GM12865 (cell line): ENCODE results near the gene RACK1.

Source experiments
- DNase-seq: peaks from one replicate; pipeline ENCODE4 v3.0.0; 2010; ENCODE audit warnings: low read depth
- H3K4me3 ChIP-seq: 2 replicates; pipeline ENCODE4 v1.5.1; 2011; ENCODE audit warnings: mild to moderate bottlenecking, low read depth, low read length, control low read depth
- TF ChIP-seq, protein P1 (sequence below): IDR thresholded peaks from 2 replicates; pipeline ENCODE4 v1.5.1; 2011; ENCODE audit warnings: low read length, control low read depth, low read depth, inconsistent platforms; ENCODE audit not compliant: insufficient read depth; ENCODE audit errors: missing control alignments

RACK1 gene

DNA sequence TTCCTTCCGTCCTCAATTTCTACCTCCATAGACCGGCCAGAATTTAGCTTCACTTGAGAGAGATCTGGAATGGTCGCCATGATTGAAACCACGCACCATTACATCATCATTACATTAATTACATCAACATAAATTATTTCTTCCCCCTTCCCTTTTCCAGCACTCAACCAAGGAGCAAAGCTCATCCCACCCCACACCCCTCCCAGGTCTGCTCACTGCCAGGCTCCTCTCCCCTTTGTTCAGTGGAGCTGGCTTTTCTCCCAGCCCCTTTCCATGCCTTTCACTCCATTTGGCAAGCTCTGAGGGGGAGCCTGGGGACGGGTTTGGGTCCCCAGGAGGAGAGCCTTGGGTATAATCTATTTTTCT lies 8.4 kb downstream of the RACK1 start:
- DNase-seq, result no peak
- TF ChIP-seq, protein P1, sequence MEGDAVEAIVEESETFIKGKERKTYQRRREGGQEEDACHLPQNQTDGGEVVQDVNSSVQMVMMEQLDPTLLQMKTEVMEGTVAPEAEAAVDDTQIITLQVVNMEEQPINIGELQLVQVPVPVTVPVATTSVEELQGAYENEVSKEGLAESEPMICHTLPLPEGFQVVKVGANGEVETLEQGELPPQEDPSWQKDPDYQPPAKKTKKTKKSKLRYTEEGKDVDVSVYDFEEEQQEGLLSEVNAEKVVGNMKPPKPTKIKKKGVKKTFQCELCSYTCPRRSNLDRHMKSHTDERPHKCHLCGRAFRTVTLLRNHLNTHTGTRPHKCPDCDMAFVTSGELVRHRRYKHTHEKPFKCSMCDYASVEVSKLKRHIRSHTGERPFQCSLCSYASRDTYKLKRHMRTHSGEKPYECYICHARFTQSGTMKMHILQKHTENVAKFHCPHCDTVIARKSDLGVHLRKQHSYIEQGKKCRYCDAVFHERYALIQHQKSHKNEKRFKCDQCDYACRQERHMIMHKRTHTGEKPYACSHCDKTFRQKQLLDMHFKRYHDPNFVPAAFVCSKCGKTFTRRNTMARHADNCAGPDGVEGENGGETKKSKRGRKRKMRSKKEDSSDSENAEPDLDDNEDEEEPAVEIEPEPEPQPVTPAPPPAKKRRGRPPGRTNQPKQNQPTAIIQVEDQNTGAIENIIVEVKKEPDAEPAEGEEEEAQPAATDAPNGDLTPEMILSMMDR, result no peak

DNA sequence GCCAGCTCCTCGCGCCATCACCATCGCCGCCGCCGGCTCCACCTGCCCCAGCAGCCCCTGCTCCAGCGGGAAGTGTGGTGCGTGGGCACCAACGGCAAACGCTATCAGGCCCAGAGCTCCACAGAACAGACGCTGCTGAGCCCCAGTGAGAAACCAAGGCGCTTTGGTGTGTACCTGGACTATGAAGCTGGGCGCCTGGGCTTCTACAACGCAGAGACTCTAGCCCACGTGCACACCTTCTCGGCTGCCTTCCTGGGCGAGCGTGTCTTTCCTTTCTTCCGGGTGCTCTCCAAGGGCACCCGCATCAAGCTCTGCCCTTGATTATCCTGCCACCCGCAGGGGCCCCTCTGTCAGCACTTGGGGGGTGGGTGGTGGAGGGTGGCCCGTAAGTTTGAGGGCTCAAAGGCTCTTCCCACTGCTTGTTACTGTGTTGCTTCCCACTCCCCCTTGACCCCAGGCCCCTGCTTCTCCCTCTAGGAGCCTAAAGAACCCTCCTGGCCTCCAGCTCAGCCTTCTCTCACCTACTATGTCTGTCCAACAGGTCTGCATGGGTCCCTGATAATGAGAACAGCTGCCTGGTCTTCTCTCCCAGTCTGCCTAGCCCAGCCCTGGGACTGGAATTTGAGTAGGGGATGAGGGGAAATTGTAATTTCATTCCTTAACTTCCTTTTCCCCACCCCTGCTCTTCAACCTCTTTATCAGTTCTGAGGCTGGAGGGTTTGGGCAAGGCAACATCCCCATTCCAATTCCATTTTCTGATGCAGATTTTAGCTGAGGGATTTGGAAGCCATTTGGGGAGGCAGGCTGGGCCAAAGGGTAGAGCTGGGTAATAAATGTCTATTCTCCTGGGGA lies 9.0 kb downstream of the RACK1 start:
- no peak for DNase-seq
- TF ChIP-seq, protein P1, result no peak
- H3K4me3 ChIP-seq, result no peak overlapping the region

More for the DNA sequence above, 8.4 kb downstream of the RACK1 start:
- H3K4me3 ChIP-seq, result no peak overlapping the region

DNA sequence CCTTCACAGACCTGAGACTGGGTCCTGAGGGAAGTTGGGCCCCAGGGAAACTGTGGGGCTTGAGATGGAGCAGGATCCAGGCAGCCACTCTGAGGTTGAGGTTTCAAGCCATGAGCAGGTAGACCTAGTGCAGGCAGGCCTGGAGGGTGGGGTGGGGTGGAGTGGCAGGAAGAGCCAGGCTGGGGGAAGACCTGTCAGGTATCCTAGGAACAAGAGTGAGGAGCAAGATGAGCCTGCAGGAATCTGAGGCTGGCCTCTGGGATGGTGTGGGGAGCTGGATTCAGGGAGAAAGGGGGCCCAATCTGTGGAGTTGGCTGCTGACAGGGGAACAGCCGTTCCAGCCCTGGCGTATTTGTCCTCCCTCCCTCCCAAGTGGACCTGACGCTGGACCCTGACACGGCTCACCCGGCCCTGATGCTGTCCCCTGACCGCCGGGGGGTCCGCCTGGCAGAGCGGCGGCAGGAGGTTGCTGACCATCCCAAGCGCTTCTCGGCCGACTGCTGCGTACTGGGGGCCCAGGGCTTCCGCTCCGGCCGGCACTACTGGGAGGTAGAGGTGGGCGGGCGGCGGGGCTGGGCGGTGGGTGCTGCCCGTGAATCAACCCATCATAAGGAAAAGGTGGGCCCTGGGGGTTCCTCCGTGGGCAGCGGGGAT lies 9.8 kb downstream of the RACK1 start:
- no peak for DNase-seq
- TF ChIP-seq, protein P1, result no peak
- no peak overlapping the region for H3K4me3 ChIP-seq

DNA sequence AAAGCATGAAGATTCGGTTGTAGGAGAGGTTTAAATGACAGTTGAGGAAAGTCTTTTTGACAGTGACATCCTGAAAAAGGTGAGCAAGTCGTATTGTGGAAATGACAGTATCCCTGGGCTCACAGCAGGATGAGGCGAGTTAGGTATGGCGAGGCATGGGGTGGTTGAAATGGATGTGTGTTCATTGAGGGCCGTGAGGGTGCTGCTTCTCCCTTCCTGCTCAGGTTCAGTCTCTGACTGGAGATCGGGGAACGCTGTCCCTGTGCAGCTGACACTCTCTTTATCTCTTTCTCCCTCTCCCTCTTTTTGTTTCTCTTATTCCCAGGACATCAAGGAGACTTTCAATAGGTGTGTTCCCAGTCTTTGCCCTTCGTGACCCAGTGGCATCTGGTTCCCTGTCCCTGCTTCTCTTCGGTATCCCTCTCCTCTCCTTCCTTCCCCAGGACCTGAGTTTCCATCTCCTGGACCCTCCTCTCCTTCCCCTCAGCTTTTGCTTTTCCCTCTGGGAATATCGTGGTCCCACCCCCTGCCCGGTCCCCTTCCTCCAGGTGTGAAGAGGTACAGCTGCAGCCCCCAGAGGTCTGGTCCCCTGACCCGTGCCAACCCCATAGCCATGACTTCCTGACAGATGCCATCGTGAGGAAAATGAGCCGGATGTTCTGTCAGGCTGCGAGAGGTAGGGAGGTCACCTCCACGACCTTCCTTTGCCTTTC lies 10.5 kb downstream of the RACK1 start:
- TF ChIP-seq, protein P1, result no peak
- no peak for DNase-seq
- no peak overlapping the region for H3K4me3 ChIP-seq

DNA sequence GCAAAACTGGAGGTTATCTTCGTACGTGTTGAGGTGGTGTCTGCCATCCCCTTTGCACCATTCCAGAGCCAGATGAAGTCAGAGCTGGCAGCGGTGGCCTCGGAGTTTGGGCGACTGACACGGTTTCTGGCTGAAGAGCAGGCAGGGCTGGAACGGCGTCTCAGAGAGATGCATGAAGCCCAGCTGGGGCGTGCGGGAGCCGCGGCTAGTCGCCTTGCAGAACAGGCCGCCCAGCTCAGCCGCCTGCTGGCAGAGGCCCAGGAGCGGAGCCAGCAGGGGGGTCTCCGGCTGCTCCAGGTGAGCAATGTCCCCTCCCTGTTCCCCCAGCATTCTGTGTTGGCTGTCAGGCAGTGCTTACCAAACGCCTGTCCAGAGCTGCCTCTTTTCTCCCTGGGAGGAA lies 11.1 kb downstream of the RACK1 start:
- no peak for DNase-seq

DNA sequence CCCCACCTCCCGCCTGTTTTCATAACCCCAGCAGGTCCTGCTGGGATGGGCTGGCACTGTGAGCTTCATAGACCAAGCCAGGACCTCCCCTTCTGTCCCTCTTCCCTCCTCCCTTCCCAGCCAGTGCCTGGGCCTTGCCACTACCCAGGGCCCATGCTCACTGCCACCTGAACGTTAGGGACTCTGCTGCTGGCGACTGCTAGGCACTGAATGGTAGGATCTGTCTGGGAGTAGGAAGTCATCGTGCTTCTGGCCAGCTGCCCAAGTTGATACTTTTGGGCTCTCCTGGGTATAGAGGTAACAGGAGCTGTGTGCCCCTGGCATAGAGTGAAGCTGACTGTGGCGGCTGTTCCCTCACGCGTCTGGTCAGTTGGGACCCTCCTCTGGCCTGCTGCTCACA lies 12.3 kb downstream of the RACK1 start:
- DNase-seq, result no peak
- TF ChIP-seq, protein P1, result no peak
- no peak overlapping the region for H3K4me3 ChIP-seq

More for the DNA sequence above, 11.1 kb downstream of the RACK1 start:
- H3K4me3 ChIP-seq, result no peak overlapping the region
- TF ChIP-seq, protein P1, result no peak
